KMS-11 (cell line): ENCODE measurements around the gene IL4.

Source experiments
- H2AFZ ChIP-seq: fragments of 200-600 bp; sonication (generic); 2 replicates; pipeline ENCODE4 v1.6.1; 2016; ENCODE audit warnings: antibody characterized with exemption, mixed run types, low read depth
- H3K27ac ChIP-seq: fragments of 200-600 bp; sonication (generic); 2 replicates; pipeline ENCODE4 v1.6.1; 2016; ENCODE audit warnings: mild to moderate bottlenecking, mixed run types
- H3K27me3 ChIP-seq: fragments of 200-600 bp; sonication (generic); 2 replicates; pipeline ENCODE4 v1.6.1; 2017; ENCODE audit warnings: mild to moderate bottlenecking, low read depth, mixed run types, moderate library complexity; ENCODE audit not compliant: insufficient read depth
- H3K36me3 ChIP-seq: fragments of 200-600 bp; sonication (generic); 2 replicates; pipeline ENCODE4 v1.6.1; 2017; ENCODE audit warnings: mild to moderate bottlenecking, mixed run types; ENCODE audit not compliant: insufficient read depth
- H3K4me1 ChIP-seq: fragments of 200-600 bp; sonication (generic); 2 replicates; pipeline ENCODE4 v1.6.1; 2016; ENCODE audit warnings: mild to moderate bottlenecking, low read depth, mixed run types; ENCODE audit not compliant: poor library complexity, severe bottlenecking
- H3K4me2 ChIP-seq: fragments of 200-600 bp; sonication (generic); 2 replicates; pipeline ENCODE4 v1.7.0; 2016; ENCODE audit warnings: mild to moderate bottlenecking, mixed run types
- H3K4me3 ChIP-seq: fragments of 200-600 bp; sonication (generic); IDR thresholded peaks from 2 replicates; pipeline ENCODE4 v1.6.1; 2017; ENCODE audit warnings: low read depth, low read length, mixed read lengths; ENCODE audit not compliant: insufficient read depth
- H3K79me2 ChIP-seq: fragments of 200-600 bp; sonication (generic); 2 replicates; pipeline ENCODE4 v1.6.1; 2016; ENCODE audit warnings: low read depth, mixed run types; ENCODE audit not compliant: insufficient read depth
- H3K9ac ChIP-seq: fragments of 200-600 bp; sonication (generic); 2 replicates; pipeline ENCODE4 v1.6.1; 2016; ENCODE audit warnings: mild to moderate bottlenecking, mixed run types
- H4K20me1 ChIP-seq: fragments of 200-600 bp; sonication (generic); 2 replicates; pipeline ENCODE4 v1.6.1; 2016; ENCODE audit warnings: mild to moderate bottlenecking, mixed run types; ENCODE audit not compliant: insufficient read depth
- TF ChIP-seq, protein P1 (sequence below): fragments of 200-600 bp; sonication (generic); conservative IDR thresholded peaks from 2 replicates; pipeline ENCODE4 v1.6.1; 2017; ENCODE audit warnings: low read depth, mild to moderate bottlenecking, antibody characterized with exemption, low read length, moderate library complexity, mixed read lengths

The IL4 gene

DNA sequence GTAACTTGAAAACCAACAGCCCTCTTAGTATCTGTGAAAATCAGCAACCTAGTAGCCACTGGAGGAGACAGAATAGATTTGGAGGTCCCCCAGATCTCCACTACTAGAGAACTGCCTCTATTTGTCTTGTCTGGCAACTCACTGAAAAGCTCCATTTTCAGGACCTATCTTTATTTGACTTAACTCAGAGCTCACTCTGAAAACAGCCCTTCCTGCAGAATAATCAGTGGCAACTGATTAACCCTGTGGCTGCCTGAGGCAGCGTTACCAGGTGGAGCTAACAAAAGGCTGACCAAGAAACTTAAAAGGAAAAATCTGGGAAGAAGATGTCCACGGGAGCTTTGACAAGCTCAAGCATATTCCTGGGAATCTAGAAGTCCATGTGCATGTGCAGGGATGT, 26.3 kb upstream of the IL4 start:
- H3K79me2 ChIP-seq = no peaks in the 10 kb centered on the region
- no peak overlapping the region for H2AFZ ChIP-seq
- TF ChIP-seq, protein P1, sequence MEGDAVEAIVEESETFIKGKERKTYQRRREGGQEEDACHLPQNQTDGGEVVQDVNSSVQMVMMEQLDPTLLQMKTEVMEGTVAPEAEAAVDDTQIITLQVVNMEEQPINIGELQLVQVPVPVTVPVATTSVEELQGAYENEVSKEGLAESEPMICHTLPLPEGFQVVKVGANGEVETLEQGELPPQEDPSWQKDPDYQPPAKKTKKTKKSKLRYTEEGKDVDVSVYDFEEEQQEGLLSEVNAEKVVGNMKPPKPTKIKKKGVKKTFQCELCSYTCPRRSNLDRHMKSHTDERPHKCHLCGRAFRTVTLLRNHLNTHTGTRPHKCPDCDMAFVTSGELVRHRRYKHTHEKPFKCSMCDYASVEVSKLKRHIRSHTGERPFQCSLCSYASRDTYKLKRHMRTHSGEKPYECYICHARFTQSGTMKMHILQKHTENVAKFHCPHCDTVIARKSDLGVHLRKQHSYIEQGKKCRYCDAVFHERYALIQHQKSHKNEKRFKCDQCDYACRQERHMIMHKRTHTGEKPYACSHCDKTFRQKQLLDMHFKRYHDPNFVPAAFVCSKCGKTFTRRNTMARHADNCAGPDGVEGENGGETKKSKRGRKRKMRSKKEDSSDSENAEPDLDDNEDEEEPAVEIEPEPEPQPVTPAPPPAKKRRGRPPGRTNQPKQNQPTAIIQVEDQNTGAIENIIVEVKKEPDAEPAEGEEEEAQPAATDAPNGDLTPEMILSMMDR = no peak
- H3K9ac ChIP-seq = no peak overlapping the region
- no peak overlapping the region for H3K4me2 ChIP-seq
- H3K27me3 ChIP-seq = no peaks in the 10 kb centered on the region
- no peak overlapping the region for H3K27ac ChIP-seq
- H4K20me1 ChIP-seq = no peaks in the 10 kb centered on the region
- no peaks in the 10 kb centered on the region for H3K36me3 ChIP-seq
- H3K4me1 ChIP-seq = no peaks in the 10 kb centered on the region
- H3K4me3 ChIP-seq = no peak overlapping the region

GRCh38 chr5:132648355-132648754, 25.4 kb upstream of the IL4 start:
- H3K9ac ChIP-seq = no peak overlapping the region
- TF ChIP-seq, protein P1 = no peak
- H3K4me3 ChIP-seq = no peak overlapping the region
- H3K79me2 ChIP-seq = no peaks in the 10 kb centered on the region
- H3K4me1 ChIP-seq = no peaks in the 10 kb centered on the region
- H3K4me2 ChIP-seq = no peak overlapping the region
- no peaks in the 10 kb centered on the region for H3K27me3 ChIP-seq
- H4K20me1 ChIP-seq = no peaks in the 10 kb centered on the region
- no peak overlapping the region for H2AFZ ChIP-seq
- no peak overlapping the region for H3K27ac ChIP-seq
- no peaks in the 10 kb centered on the region for H3K36me3 ChIP-seq

DNA sequence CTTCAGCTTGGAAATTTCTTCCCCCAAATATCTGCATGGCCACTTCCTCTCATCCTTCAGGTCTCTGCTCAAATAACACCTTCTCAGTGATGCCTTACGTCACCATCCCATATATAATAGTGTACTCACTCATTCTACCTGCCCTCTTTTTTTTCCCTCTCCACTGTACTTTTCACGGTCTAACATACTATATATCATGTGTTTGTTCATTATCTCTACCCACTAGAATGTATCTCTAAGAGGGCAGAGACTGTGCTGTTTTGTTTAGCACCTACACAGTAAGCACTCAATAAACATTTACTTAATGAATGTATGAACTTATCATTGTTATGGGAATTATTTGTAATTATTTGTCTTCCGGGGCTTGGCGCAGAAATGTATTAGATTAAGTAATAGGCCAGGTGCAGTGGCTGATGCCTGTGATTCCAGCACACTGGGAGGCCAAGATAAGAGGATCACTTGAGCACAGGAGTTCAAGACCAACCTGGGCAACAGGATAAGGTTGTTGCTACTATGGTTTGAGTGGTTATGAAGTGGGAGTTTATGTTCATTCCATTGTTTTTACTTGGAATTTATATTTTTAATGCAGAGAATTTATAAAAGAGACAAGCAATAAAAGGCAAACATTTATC, 21.8 kb upstream of the IL4 start:
- TF ChIP-seq, protein P1 = no peak
- Histone ChIP-seq H3K4me1 (no peaks in the 10 kb centered on the region), H3K4me3 (no peak overlapping the region), H3K36me3 (no peaks in the 10 kb centered on the region), H3K27ac (no peak overlapping the region), H3K9ac (no peak overlapping the region), H3K79me2 (no peaks in the 10 kb centered on the region), H3K4me2 (no peak overlapping the region), H4K20me1 (no peaks in the 10 kb centered on the region), H3K27me3 (no peaks in the 10 kb centered on the region), H2AFZ (no peak overlapping the region)

- no peaks in the 10 kb centered on the region for H3K4me1 ChIP-seq
- H3K4me2 ChIP-seq = no peak overlapping the region
- H4K20me1 ChIP-seq = no peaks in the 10 kb centered on the region
- no peaks in the 10 kb centered on the region for H3K79me2 ChIP-seq
- TF ChIP-seq, protein P1 = no peak
- no peak overlapping the region for H3K27ac ChIP-seq
- no peak overlapping the region for H2AFZ ChIP-seq
- no peaks in the 10 kb centered on the region for H3K36me3 ChIP-seq
- H3K4me3 ChIP-seq = no peak overlapping the region
- H3K9ac ChIP-seq = no peak overlapping the region
- no peaks in the 10 kb centered on the region for H3K27me3 ChIP-seq
These were observed 20.1 kb upstream of the IL4 start for GRCh38 chr5:132653716-132654115.
